ENCODE measurements around the gene NHSL2. TPM values are rescaled to one million over a fixed set of nuclear protein-coding genes. Genes with fewer than 3 reads are reported as not detected.

The NHSL2 gene
- total RNA-seq, 2 donors from 2014 or later = 6.9 to 11.2 TPM

DNA sequence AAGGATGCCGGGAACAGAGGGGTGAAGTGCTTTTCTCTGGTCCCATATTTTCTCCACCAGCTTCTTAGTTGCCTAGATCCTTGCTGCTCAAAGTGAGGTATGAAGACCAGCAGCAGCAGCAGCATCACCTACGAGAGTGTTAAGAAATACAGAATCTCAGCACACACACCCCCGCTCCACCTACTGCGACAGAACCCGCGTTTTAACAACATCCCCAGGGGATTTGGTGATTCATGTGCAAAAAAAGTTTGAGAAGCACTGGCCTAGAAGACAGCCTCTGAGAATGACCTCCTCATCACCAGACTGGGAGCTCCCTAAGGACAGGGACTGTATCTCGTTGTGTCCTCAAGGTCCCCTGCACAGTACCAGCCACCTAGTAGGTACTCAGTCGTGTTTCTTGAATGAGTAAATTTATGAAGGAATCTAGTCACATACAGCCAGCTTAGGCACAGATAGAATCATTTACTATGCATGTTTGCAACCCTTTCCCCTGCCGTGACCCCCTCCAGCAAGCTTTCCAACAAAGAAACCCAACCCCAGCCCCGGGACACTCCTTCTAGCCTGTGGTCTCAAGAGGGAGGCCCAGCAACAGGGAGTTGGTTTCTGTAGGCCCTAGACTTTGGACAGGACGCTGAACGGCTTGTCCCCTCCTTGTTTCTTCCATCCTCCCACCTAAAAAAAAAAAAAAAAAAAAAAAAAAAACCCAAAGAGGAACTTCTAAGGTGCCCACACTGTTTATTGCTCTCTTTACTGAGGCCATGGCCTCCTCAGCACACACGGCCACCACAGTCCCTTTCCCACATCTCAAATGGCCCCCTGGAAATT lies 199.6 kb downstream of the NHSL2 start:
- TF ChIP-seq, protein P1, sequence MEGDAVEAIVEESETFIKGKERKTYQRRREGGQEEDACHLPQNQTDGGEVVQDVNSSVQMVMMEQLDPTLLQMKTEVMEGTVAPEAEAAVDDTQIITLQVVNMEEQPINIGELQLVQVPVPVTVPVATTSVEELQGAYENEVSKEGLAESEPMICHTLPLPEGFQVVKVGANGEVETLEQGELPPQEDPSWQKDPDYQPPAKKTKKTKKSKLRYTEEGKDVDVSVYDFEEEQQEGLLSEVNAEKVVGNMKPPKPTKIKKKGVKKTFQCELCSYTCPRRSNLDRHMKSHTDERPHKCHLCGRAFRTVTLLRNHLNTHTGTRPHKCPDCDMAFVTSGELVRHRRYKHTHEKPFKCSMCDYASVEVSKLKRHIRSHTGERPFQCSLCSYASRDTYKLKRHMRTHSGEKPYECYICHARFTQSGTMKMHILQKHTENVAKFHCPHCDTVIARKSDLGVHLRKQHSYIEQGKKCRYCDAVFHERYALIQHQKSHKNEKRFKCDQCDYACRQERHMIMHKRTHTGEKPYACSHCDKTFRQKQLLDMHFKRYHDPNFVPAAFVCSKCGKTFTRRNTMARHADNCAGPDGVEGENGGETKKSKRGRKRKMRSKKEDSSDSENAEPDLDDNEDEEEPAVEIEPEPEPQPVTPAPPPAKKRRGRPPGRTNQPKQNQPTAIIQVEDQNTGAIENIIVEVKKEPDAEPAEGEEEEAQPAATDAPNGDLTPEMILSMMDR (conservative IDR thresholded peaks at IDR 0.05) = no peak
- Histone ChIP-seq H3K9ac (ENCODE audit: extremely low read depth, low read length, poor library complexity, severe bottlenecking) (no peak overlapping the region), H3K4me3 (ENCODE audit: low read length) (no peak overlapping the region), H3K27me3 (ENCODE audit: control insufficient read depth, insufficient read depth, low read length, poor library complexity, severe bottlenecking) (no peaks in the 10 kb centered on the region), H3K36me3 (ENCODE audit: control insufficient read depth, insufficient read depth, low read length) (no peaks in the 10 kb centered on the region), H3K27ac (ENCODE audit: low read depth, low read length) (no peak overlapping the region), H3K4me1 (ENCODE audit: control insufficient read depth, insufficient read depth, low read length) (peaks cover 5% of the 10 kb centered on the region), H3K9me3 (ENCODE audit: control insufficient read depth, low read length) (no peaks in the 10 kb centered on the region)
- Mint-ChIP-seq H3K27ac (no peak overlapping the region), H3K4me3 (no peak overlapping the region), H3K9me3 (peaks cover 71% of the 10 kb centered on the region), H3K27me3 (ENCODE audit: insufficient read depth) (no peaks in the 10 kb centered on the region), H3K36me3 (ENCODE audit: low read depth) (no peaks in the 10 kb centered on the region), H3K4me1 (peaks cover 26% of the 10 kb centered on the region)
- WGBS, 2 experiments (ENCODE audit: insufficient coverage in 1 of 2, insufficient read length in 1 of 2) = 67 to 83% methylated on average over 7 to 13 of the region's 13 CpGs
- peak; percentile 28 for DNase-seq

DNA sequence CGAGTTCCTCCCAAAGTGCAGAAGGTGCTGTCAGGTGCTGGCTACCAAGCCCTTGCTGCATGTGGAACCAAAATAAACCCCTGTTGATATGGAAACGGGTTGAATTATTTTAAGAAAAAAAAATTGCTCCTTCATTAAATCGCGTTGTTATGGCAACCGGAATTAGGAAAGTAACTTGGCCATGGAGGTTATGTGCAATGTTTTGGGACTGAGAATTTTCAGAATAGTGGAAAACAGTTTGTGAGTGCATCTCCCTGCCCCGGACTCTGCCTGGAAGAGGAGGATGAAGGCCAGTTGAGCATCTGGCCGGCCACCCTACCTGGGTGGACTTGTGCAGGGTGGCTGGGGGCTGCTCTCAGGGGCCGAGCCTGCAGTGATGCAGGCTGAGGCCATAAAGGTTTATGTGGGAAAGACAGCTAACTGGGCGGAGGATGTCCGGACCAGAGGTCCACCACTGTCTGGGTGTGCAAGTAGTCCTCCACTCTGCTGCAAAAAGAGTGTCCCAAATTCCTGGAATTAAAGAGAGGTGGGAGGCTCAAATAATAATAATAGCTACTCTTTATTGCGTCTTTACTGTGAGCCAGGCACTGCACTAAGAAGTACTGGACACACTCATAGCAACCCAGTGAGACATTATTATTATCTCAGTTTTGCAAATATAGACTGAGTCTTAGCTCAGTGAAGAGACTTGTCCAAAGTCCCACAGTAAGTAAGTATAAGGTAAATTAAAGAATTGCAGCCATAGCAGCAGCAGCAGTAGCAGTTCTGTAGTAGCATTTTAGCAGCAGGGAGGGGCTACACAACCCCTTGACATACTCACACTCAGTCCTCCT lies 200.4 kb downstream of the NHSL2 start:
- no peak overlapping the region for H3K4me3 ChIP-seq (ENCODE audit: low read length)
- peaks cover 5% of the 10 kb centered on the region for H3K4me1 ChIP-seq (ENCODE audit: control insufficient read depth, insufficient read depth, low read length)
- no peak overlapping the region for H3K4me3 Mint-ChIP-seq
- H3K27ac ChIP-seq (ENCODE audit: low read depth, low read length) = no peak overlapping the region
- peaks cover 66% of the 10 kb centered on the region for H3K9me3 Mint-ChIP-seq
- TF ChIP-seq, protein P1 (conservative IDR thresholded peaks at IDR 0.05) = no peak
- H3K9ac ChIP-seq (ENCODE audit: extremely low read depth, low read length, poor library complexity, severe bottlenecking) = no peak overlapping the region
- H3K27me3 ChIP-seq (ENCODE audit: control insufficient read depth, insufficient read depth, low read length, poor library complexity, severe bottlenecking) = no peaks in the 10 kb centered on the region
- H3K27me3 Mint-ChIP-seq (ENCODE audit: insufficient read depth) = no peaks in the 10 kb centered on the region
- peak; percentile 9 for DNase-seq
- H3K9me3 ChIP-seq (ENCODE audit: control insufficient read depth, low read length) = no peaks in the 10 kb centered on the region
- no peaks in the 10 kb centered on the region for H3K36me3 Mint-ChIP-seq (ENCODE audit: low read depth)
- H3K4me1 Mint-ChIP-seq = peaks cover 29% of the 10 kb centered on the region
- H3K36me3 ChIP-seq (ENCODE audit: control insufficient read depth, insufficient read depth, low read length) = no peaks in the 10 kb centered on the region
- WGBS, 2 experiments (ENCODE audit: insufficient coverage in 1 of 2, insufficient read length in 1 of 2) = 94 to 100% methylated on average over 3 to 11 of the region's 11 CpGs
- no peak overlapping the region for H3K27ac Mint-ChIP-seq

DNA sequence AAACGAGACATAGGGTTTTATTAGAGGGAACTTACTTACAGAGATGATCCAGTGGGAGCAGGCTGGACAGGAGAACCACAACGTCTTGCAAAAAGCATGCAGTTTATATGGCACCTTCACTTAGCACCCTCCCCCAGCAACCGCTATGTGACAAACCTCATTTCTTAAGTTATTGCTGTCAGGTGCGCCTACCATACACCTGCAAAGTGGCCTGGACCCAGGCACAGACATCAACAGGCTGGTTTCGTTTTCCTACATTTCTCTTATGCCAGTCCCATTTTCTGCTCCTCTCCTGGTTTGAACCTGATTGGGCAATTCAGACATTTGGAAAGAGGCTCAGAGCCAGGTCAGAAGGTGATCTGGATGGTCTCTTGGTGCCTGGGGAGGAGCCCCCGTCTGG lies 202.8 kb downstream of the NHSL2 start:
- Histone ChIP-seq H3K9me3 (ENCODE audit: control insufficient read depth, low read length) (no peaks in the 10 kb centered on the region), H3K36me3 (ENCODE audit: control insufficient read depth, insufficient read depth, low read length) (no peaks in the 10 kb centered on the region), H3K9ac (ENCODE audit: extremely low read depth, low read length, poor library complexity, severe bottlenecking) (no peak overlapping the region), H3K4me1 (ENCODE audit: control insufficient read depth, insufficient read depth, low read length) (peaks cover 5% of the 10 kb centered on the region), H3K27me3 (ENCODE audit: control insufficient read depth, insufficient read depth, low read length, poor library complexity, severe bottlenecking) (no peaks in the 10 kb centered on the region), H3K4me3 (ENCODE audit: low read length) (no peak overlapping the region), H3K27ac (ENCODE audit: low read depth, low read length) (no peak overlapping the region)
- peak; percentile 17 for DNase-seq
- Mint-ChIP-seq H3K36me3 (ENCODE audit: low read depth) (peaks cover under 1% of the 10 kb centered on the region), H3K27me3 (ENCODE audit: insufficient read depth) (no peaks in the 10 kb centered on the region), H3K4me1 (peaks cover 27% of the 10 kb centered on the region), H3K9me3 (peaks cover 60% of the 10 kb centered on the region), H3K4me3 (no peak overlapping the region), H3K27ac (no peak overlapping the region)
- TF ChIP-seq, protein P1 (conservative IDR thresholded peaks at IDR 0.05) = no peak
- WGBS, 2 experiments (ENCODE audit: insufficient coverage in 1 of 2, insufficient read length in 1 of 2) = 97 to 100% methylated on average over 4 to 6 of the region's 6 CpGs

Data from endodermal cell (in vitro differentiated cells).